Sigmoid colon (tissue), 7 donors: ENCODE results near the gene NCOR2. TPM values are rescaled to one million over a fixed set of nuclear protein-coding genes. Genes with fewer than 3 reads are reported as not detected.
A peak's percentile ranks its signal among the peaks of the same experiment; 100 is the strongest.

ENCODE experiments used
- DNase-seq: peaks from one replicate; pipeline ENCODE4 v3.0.0-alpha.2; 2019
- H3K27ac ChIP-seq, 4 donors: fragments of 200-600 bp; sonication (generic); one replicate each; pipeline ENCODE4 v1.5.1; 2016 to 2019; ENCODE audit warnings: mild to moderate bottlenecking in 1 of 4
- H3K27me3 ChIP-seq, 3 donors: fragments of 200-600 bp; sonication (generic); one replicate each; pipeline ENCODE4 v1.5.1; 2019; ENCODE audit warnings: mild to moderate bottlenecking in 1 of 3
- H3K36me3 ChIP-seq, 4 donors: fragments of 200-600 bp; sonication (generic); one replicate each; pipeline ENCODE4 v1.5.1; 2016 to 2019
- H3K4me1 ChIP-seq, 4 donors: fragments of 200-600 bp; sonication (generic); one replicate each; pipeline ENCODE4 v1.5.1; 2017 to 2019
- H3K4me3 ChIP-seq, 4 donors: fragments of 200-600 bp; sonication (generic); one replicate each; pipeline ENCODE4 v1.5.1; 2017 to 2019; ENCODE audit warnings: mild to moderate bottlenecking in 2 of 4, moderate library complexity in 1 of 4
- H3K9me3 ChIP-seq, 4 donors: fragments of 200-600 bp in 3 of 4; sonication (generic) in 3 of 4; one replicate each; pipeline versions ENCODE4 v1.5.1 to v1.6.1; 2013 to 2019
- EP300 ChIP-seq, 4 donors: sonication (generic); formaldehyde crosslinking; IDR thresholded peaks; one replicate each; pipeline ENCODE4 v1.6.1; 2017; ENCODE audit warnings: antibody characterized with exemption in 4 of 4
- POLR2A ChIP-seq, 2 donors: fragments of 450-650 bp; IDR thresholded peaks; one replicate each; pipeline ENCODE4 v1.6.1; 2016; ENCODE audit warnings: antibody characterized with exemption in 2 of 2, mild to moderate bottlenecking in 2 of 2, moderate library complexity in 2 of 2
- POLR2AphosphoS5 ChIP-seq, 4 donors: sonication (generic); formaldehyde crosslinking; IDR thresholded peaks; one replicate each; pipeline ENCODE4 v1.6.1; 2017; ENCODE audit warnings: antibody characterized with exemption in 4 of 4
- WGBS, 2 donors: extraction: QIAGEN DNeasy Blood & Tissue Kit; methylation state at CpG; one replicate each; pipeline ENCODE4 v1.1.7; 2013; 5-methylcytosine and 5-hydroxymethylcytosine counted together
- intact Hi-C: fragments of 100-400 bp; cut with DNase I; formaldehyde crosslinking; loops from one replicate; pipeline ENCODE4 v1.15.1; 2023
- polyA plus RNA-seq, 3 donors: library from polyadenylated mRNA; stranded (reverse); fragments of 200-250 nt; gene quantifications; one replicate each; pipeline ENCODE4 v1.2.3, GENCODE V29; 2013
- total RNA-seq, 4 donors: library from RNA; depleted of rRNA; stranded (reverse); fragments of >200 nt; gene quantifications; one replicate each; pipeline ENCODE4 v1.1.0, GENCODE V29; 2016
- TF ChIP-seq, protein P1 (sequence below), 4 experiments: fragments of 450-650 bp in 3 of 4; fragments of 200-600 bp in 1 of 4; IDR thresholded peaks; one replicate each; pipeline ENCODE4 v1.5.1; 2016 to 2019; ENCODE audit warnings: antibody characterized with exemption in 4 of 4, mild to moderate bottlenecking in 3 of 4, moderate library complexity in 2 of 4
- donor health status: healthy with polysubstance abuse.
- donor health status: Bipolar disorder and iron deficiency.
- donor health status: healthy.

The NCOR2 gene
- total and polyA plus RNA-seq, 7 donors = 18.6 to 134 (median 47.9) TPM

DNA sequence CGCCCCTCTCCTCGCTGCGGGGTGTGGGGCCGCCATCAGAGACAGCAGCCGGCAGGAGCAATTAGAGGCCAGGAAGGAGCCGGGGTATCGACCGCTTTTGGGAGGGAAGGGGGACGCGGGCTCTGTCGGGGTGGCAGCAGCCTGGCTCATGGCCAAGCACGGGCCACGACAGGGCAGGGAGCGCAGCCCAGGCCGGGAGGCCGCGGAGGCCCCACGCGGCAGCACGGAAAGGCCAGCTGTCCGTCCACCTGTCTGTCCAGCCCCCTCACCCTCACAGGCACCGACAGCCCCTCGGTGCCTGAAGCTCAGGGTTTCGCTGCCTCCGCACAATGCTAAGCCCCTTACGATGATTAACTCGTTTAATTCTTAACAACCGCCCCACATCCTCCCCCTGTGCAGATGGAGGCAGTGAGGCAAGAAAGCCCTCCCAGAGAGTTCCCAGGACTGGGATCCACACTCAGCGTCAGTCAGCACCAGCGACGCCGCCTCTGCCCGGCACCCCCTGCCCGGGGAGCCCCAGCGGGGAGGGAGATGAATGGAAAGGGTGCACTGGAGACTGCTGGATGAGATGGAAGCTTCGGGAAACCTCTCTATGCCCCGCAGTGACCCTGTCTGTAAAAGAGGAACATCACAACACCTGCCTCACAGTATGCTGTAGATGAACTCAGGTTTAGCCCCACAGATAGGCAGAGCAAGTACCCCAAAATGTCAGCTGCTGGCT is 23.7 kb downstream of the NCOR2 start:
- H3K9me3 ChIP-seq = no peaks in the 10 kb centered on the region
- no peak for DNase-seq
- peak overlapping the region in 3 of 4 donors; percentile 5 to 54 (median 36) for H3K27ac ChIP-seq
- TF ChIP-seq EP300 (IDR thresholded peaks at IDR 0.05) (no peak), POLR2AphosphoS5 (IDR thresholded peaks at IDR 0.05) (no peak), POLR2A (IDR thresholded peaks at IDR 0.05) (no peak)
- TF ChIP-seq, protein P1, sequence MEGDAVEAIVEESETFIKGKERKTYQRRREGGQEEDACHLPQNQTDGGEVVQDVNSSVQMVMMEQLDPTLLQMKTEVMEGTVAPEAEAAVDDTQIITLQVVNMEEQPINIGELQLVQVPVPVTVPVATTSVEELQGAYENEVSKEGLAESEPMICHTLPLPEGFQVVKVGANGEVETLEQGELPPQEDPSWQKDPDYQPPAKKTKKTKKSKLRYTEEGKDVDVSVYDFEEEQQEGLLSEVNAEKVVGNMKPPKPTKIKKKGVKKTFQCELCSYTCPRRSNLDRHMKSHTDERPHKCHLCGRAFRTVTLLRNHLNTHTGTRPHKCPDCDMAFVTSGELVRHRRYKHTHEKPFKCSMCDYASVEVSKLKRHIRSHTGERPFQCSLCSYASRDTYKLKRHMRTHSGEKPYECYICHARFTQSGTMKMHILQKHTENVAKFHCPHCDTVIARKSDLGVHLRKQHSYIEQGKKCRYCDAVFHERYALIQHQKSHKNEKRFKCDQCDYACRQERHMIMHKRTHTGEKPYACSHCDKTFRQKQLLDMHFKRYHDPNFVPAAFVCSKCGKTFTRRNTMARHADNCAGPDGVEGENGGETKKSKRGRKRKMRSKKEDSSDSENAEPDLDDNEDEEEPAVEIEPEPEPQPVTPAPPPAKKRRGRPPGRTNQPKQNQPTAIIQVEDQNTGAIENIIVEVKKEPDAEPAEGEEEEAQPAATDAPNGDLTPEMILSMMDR (IDR thresholded peaks at IDR 0.05) = no peak
- peak overlapping the region in 1 of 4 donors; percentile 21 for H3K4me3 ChIP-seq
- 42 to 57% methylated on average over 37 of the region's 37 CpGs for WGBS, 2 donors
- no peaks in the 10 kb centered on the region for H3K36me3 ChIP-seq
- H3K27me3 ChIP-seq = no peaks in the 10 kb centered on the region
- H3K4me1 ChIP-seq = peaks cover 0 to 70% (median 69%) of the 10 kb centered on the region in 4 donors
- intact Hi-C loops = no loop called here

DNA sequence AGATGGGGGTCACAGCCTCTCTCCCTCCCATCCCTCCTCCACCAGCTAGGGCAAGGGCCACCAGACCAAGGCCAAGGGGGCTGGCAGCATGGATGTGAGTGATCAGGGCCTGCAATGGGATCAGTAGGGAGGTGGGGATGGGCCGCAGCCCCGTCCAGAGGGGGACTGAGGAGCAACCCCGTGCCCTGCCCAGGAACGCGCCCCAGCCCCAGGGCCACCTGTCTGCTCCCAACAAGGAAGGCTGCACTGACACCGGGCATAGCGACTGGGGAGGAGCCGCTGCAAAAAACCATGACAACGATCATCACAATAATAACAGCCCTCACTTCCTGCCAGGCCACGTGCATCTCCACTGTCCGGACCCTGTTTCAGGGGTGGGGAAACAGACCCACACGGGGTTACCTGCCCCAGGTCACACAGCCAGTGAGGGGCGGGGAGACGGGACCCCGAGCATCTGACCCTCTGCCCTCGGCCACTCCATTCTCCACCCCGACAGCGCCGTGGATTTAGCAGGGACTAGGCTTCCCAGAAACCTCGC is 24.3 kb downstream of the NCOR2 start:
- Histone ChIP-seq H3K27me3 (no peaks in the 10 kb centered on the region), H3K4me3 (no peak overlapping the region), H3K27ac (peak overlapping the region in 3 of 4 donors; percentile 5 to 54 (median 36)), H3K9me3 (no peaks in the 10 kb centered on the region), H3K4me1 (peaks cover 0 to 70% (median 69%) of the 10 kb centered on the region in 4 donors), H3K36me3 (no peaks in the 10 kb centered on the region)
- intact Hi-C loops = no loop called here
- no peak for TF ChIP-seq POLR2A (IDR thresholded peaks at IDR 0.05)
- no peak for TF ChIP-seq POLR2AphosphoS5 (IDR thresholded peaks at IDR 0.05)
- no peak for TF ChIP-seq EP300 (IDR thresholded peaks at IDR 0.05)
- TF ChIP-seq, protein P1 (IDR thresholded peaks at IDR 0.05) = no peak
- DNase-seq = no peak
- 15 to 39% methylated on average over 20 of the region's 20 CpGs for WGBS, 2 donors

DNA sequence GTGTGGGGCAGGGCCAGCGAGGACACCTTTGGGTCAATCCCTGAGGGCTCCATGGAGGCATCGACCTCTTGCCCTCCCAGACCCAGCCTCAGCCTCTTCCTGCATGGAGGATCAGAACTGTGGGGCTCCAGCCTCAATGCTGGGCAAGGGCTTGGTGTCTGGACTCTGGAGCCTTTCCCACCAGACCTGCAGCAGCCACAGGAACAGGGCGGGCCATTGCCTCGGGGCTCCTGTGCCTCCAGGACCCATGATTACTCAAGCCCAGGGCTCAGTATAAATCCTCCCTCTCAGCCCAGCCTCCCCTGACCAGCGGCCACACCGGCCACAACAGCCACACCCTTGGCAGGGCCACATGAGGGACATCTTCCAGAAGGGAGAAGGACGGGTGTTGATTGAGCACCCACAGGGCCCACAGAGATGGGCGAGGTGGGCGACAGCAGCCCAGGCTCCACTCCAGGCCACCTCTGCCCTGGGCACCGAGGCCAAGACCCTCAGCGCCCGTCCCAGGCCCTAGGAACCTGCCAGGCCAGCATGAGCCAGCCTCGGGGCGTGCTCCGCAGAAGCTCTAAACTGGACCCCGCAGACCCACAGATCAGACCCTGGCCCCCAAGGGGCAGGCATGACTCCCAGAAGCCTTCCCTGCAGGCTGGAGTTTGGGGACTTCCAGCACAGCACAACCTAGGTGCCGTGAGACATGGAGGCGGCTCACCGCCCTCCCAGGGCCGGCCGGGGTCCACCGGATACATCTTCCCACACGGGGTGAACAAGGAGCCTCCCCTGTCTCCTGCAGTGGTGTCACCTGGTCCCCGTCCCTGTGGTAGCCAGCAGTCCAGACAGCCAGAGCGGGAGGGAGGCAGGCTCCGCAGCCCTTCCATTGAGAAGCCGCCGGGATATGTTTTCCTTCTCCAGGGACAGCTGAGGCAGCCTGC is 25.1 kb downstream of the NCOR2 start:
- no peaks in the 10 kb centered on the region for H3K27me3 ChIP-seq
- H3K4me1 ChIP-seq = peaks cover 0 to 78% (median 76%) of the 10 kb centered on the region in 4 donors
- no peak overlapping the region for H3K4me3 ChIP-seq
- H3K36me3 ChIP-seq = no peaks in the 10 kb centered on the region
- H3K9me3 ChIP-seq = no peaks in the 10 kb centered on the region
- H3K27ac ChIP-seq = peak overlapping the region in 3 of 4 donors; percentile 29 to 54 (median 36)
- DNase-seq = no peak
- TF ChIP-seq, protein P1 (IDR thresholded peaks at IDR 0.05) = no peak
- TF ChIP-seq EP300 (IDR thresholded peaks at IDR 0.05) (no peak), POLR2AphosphoS5 (IDR thresholded peaks at IDR 0.05) (no peak), POLR2A (IDR thresholded peaks at IDR 0.05) (no peak)
- intact Hi-C loops = no loop called here
- 84 to 88% methylated on average over 28 of the region's 28 CpGs for WGBS, 2 donors

DNA sequence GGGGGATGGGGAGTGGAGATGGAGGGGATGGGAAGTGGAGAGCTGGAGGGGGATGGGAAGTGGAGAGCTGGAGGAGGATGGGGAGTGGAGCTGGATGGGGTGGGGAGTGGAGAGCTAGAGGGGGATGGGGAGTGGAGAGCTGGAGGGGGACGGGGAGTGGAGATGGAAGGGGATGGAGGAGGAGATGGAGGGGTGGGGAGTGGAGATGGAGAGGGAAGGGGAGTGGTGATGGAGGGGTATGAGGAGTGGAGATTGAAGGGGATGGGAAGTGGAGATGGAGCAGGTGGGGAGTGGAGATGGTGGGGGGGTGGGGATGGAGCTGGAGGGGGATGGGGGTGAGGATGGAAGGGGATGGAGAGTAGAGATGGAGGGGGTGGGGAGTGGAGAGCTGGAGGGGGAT is 26.1 kb downstream of the NCOR2 start:
- H3K9me3 ChIP-seq = no peaks in the 10 kb centered on the region
- H3K4me3 ChIP-seq = no peak overlapping the region
- no peaks in the 10 kb centered on the region for H3K27me3 ChIP-seq
- TF ChIP-seq, protein P1 (IDR thresholded peaks at IDR 0.05) = no peak
- no peak for TF ChIP-seq EP300 (IDR thresholded peaks at IDR 0.05)
- no peak for TF ChIP-seq POLR2A (IDR thresholded peaks at IDR 0.05)
- no peak for TF ChIP-seq POLR2AphosphoS5 (IDR thresholded peaks at IDR 0.05)
- 91 to 93% methylated on average over 1 of the region's 1 CpG for WGBS, 2 donors
- intact Hi-C loops = no loop called here
- DNase-seq = no peak
- H3K36me3 ChIP-seq = no peaks in the 10 kb centered on the region
- no peak overlapping the region for H3K27ac ChIP-seq
- H3K4me1 ChIP-seq = peaks cover 0 to 87% (median 84%) of the 10 kb centered on the region in 4 donors
